Stimulated activated CD8-positive, alpha-beta memory T cell treated with anti-CD3 and anti-CD28 coated beads, Interleukin-4, amount 100 ng/mL, for 1 hour (primary cell): ENCODE measurements around the gene G6PC1.
"Not testable (repeated sequence)": the region's sequence is repeated elsewhere in the genome, so short reads cannot be mapped to it uniquely, and the experiment has no call there.

ENCODE experiments used
- DNase-seq, 2 donors: peaks; one replicate each; pipeline ENCODE4 v3.0.0-alpha.2; 2020; ENCODE audit warnings: low read depth in 2 of 2, low spot score in 1 of 2

Gene G6PC1

GRCh38 chr17:42873932-42874695 is 26.5 kb upstream of the G6PC1 start:
- DNase-seq = not testable (repeated sequence)

- DNase-seq = no peak
These were observed 23.6 kb upstream of the G6PC1 start for GRCh38 chr17:42877037-42877436.

DNA sequence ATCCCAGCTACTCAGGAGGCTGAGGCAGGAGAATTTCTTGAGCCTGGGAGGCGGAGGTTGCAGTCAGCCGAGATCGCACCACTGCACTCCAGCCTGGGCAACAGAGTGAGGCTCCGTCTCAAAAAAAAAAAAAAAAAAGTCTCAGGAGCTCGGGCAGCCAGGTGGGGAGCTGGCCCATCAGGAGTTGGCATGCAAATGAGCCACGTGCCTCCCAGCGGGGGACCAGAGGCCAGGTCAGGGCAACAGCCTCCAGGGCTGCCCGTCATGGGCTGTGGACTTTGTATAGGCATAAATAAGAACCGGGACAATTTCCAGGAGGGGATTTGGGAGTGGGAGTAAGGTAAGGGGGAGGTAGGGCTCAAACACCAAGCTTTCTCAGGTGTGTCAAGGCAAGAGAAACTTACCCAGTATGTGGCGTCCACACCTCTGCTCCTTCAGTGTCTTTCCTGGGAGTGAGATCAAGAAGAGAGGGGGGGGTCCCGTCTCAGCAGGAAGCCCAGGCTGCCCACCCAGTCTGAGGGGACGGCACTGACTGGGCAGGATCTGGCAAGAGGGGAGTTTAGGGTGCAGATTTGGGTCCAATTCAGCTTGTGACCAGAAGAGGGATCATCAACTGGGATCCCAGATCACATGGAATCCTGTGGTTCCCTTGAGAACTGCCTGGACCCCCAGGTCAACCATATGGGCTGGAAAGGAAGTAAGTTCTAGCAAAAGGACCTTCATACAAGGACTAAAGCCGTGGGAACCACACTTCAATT is 22.3 kb upstream of the G6PC1 start:
- no peak for DNase-seq

- DNase-seq = no peak
These were observed 21.5 kb upstream of the G6PC1 start for GRCh38 chr17:42878924-42879595.

DNA sequence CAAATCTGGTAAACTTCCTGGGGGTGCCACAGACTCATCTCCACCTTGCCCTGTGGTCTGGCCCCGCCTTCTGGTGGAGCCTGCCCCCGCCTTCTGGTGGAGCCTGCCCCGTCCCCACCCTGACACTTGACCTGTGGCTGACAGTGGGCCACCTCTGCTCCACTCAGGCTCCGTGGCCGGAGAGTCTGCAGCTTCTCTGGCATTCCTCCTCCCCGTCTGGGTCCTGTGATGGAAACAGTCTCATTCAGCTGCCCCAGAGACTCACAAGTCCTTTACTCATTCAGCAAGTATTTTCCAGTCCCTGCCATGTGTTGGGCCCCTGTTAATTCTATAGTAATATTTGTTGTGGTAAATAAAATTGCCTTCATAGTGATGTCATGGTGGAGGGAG is 21.0 kb upstream of the G6PC1 start:
- DNase-seq = no peak

- DNase-seq = no peak
These were observed 19.8 kb upstream of the G6PC1 start for GRCh38 chr17:42880776-42881310.

DNA sequence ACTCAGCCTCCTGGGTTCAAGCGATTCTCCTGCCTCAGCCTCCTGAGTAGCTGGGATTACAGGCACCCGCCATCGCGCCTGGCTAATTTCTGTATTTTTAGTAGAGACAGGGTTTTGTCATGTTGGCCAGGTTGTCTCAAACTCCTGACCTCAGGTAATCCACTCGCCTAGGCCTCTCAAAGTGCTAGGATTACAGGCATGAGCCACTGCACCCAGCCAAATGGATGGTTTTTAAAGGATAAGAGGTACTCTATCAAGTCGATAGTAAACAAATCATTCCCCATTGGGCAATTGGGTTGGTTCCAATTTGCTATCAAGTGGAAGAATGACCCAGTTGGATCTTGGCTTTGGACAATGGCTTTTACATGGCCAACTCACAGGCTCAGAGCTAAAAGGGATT is 18.9 kb upstream of the G6PC1 start:
- DNase-seq = not testable (repeated sequence)

- DNase-seq = no peak
These were observed 18.4 kb upstream of the G6PC1 start for GRCh38 chr17:42882166-42882565.

GRCh38 chr17:42883802-42884558 is 16.6 kb upstream of the G6PC1 start:
- no peak for DNase-seq

DNA sequence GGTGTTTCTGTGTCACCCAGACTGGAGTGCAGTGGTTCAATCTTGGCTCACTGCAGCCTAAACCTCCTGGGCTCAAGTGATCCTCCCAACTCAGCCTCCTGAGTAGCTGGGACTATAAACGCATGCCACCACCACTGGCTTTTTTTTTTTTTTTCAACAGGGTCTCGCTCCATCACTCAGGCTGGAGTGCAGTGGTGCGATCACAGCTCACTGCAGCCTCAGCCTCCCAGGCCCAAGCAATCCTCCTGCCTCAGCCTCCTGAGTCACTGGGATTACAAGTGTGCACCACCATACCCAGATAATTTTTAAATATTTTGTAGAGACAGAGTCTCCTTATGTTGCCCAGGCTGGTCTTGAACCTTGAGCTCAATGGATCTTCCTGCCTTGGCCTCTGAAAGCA is 14.8 kb upstream of the G6PC1 start:
- DNase-seq = not testable (repeated sequence)

DNA sequence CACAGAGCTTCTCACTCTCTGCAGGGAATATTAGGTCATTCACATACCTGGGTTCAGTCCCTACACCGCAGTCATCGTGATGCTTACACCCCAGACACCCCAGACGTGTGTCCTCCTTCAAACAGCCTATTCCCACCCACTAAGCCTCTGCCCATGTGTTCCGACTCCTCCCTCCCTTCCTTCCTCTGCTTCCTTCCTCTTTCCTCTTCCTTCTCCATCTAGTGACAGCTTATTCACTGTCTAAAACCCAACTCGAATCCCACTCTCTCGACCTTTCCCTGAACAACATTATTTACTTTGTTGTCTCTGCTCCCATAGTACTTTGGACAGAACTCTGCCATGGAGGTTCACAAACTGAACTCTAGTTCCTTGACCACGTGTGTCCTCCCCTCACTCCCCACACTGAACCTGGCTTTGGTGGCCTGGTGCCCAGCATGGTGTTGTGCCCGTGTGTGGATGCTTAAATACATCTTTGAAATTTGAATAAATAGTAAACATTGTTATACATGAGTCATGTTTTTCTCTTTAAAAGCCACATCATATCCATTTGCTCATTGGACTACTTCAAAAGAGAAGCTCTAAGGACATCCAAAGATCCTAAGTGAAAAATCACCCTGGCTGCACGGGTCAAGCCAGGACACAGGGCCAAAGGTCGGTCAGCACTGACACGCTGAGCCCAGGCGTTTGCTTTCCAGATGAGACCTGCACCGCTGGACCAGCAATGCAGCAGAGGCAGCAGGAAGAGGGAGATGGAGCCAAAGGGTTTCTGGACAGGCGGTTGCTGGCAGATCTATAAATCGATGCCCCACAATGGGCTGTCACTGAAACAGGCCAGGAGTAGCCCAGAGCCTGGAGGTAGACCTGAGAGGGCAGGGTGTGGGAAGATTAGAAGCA is 14.1 kb upstream of the G6PC1 start:
- no peak for DNase-seq

GRCh38 chr17:42889809-42890208 is 10.8 kb upstream of the G6PC1 start:
- no peak for DNase-seq

GRCh38 chr17:42891539-42892152 is 9.0 kb upstream of the G6PC1 start:
- DNase-seq = no peak

DNA sequence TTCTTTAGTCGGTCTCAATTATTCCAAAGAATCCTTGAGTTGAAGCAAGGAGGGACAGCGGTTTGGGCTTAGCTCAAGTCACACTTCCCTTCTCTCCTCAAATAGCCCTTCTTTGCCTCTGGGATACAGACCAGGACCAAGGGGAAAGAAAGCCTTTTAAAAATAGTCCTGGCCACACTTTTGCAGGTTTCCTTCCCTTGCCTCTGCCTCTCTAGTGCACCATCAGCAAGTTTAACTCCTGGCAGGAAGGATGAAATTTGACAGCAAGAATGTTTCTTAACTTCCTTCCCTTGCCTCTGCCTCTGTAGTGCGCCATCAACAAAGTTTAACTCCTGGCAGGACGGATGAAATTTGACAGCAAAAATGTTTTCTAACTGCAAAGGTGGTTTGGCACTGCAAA is 7.2 kb upstream of the G6PC1 start:
- no peak for DNase-seq

- no peak for DNase-seq
These were observed 6.1 kb upstream of the G6PC1 start for GRCh38 chr17:42894283-42895184.

DNA sequence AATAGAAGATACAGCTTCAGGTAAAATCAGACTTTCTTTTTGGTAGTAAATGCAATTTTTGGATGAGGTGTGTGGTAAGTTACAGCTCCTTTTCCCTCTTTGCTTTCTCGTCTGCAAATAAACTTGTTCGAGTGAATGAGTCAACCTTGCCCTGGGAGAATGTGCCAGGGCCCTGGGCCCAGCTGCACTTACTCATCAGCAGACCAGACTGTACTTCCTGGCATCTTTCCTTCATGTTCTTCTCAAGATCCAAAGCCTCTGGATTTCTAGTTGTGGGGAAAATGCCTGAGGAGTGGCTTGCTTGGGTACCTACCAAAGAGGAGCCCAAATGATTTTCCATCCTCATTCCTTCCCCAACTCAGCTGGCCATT is 5.4 kb upstream of the G6PC1 start:
- DNase-seq = no peak

DNA sequence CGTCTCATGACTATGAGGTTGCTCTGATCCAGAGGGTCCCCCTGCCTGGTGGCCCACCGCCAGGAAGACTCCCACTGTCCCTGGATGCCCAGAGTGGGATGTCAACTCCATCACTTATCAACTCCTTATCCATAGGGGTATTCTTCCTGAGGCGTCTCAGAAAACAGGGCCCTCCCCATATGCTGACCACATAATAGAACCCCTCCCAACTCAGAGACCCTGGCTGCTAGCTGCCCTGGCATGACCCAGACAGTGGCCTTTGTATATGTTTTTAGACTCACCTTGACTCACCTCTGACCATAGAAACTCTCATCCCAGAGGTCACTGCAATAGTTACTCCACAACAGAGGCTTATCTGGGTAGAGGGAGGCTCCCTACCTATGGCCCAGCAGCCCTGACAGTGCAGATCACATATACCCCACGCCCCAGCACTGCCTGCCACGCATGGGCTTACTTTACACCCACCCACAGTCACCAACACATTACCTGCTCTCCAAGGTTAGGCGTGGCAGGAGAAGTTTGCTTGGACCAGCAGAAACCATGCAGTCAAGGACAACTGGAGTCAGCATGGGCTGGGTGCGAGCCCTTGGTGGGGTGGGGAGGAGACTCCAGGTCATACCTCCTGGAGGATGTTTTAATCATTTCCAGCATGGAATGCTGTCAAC is 2.3 kb upstream of the G6PC1 start:
- no peak for DNase-seq

DNA sequence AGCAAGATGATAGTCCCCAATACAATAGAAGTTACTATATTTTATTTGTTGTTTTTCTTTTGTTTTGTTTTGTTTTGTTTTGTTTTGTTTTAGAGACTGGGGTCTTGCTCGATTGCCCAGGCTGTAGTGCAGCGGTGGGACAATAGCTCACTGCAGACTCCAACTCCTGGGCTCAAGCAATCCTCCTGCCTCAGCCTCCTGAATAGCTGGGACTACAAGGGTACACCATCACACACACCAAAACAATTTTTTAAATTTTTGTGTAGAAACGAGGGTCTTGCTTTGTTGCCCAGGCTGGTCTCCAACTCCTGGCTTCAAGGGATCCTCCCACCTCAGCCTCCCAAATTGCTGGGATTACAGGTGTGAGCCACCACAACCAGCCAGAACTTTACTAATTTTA is 618 bp upstream of the G6PC1 start:
- not testable (repeated sequence) for DNase-seq
